SK-N-SH (cell line): ENCODE measurements around the gene PCGF3.

Experiments
- EP300 ChIP-seq, 2 experiments: IDR thresholded peaks; 2 replicates each; pipeline versions ENCODE4 v1.4.0 to v1.6.1; 2012; ENCODE audit warnings: borderline replicate concordance in 1 of 2, low read depth in 1 of 2, low read length in 1 of 2
- EZH2phosphoT487 ChIP-seq: fragments of 200-600 bp; sonication (generic); IDR thresholded peaks from 2 replicates; pipeline ENCODE4 v1.6.1; 2017; ENCODE audit warnings: low read depth, mixed run types, mild to moderate bottlenecking, antibody characterized with exemption, moderate library complexity, borderline replicate concordance
- FOXM1 ChIP-seq: IDR thresholded peaks from 2 replicates; pipeline ENCODE4 v1.4.0; 2012; ENCODE audit warnings: low read depth, mild to moderate bottlenecking
- GATA2 ChIP-seq: sonication (generic); formaldehyde crosslinking; IDR thresholded peaks from 2 replicates; pipeline ENCODE4 v1.5.0; 2020; ENCODE audit warnings: mild to moderate bottlenecking, missing genetic modification reagents
- NFIC ChIP-seq: IDR thresholded peaks from 2 replicates; pipeline ENCODE4 v1.4.0; 2012; ENCODE audit warnings: borderline replicate concordance
- POLR2AphosphoS5 ChIP-seq: IDR thresholded peaks from 2 replicates; pipeline ENCODE4 v1.6.1; 2012; ENCODE audit warnings: low read depth, low read length
- RAD21 ChIP-seq: IDR thresholded peaks from 2 replicates; pipeline ENCODE4 v1.6.1; 2012; ENCODE audit warnings: mild to moderate bottlenecking, low read length
- RFX5 ChIP-seq: IDR thresholded peaks from 2 replicates; pipeline ENCODE4 v1.6.1; 2012; ENCODE audit warnings: mild to moderate bottlenecking, improper control_type of control experiment, low read length
- SIN3A ChIP-seq: IDR thresholded peaks from 2 replicates; pipeline ENCODE4 v1.6.1; 2012; ENCODE audit warnings: low read depth, mild to moderate bottlenecking, low read length, moderate library complexity, borderline replicate concordance
- TAF1 ChIP-seq: IDR thresholded peaks from 2 replicates; pipeline ENCODE4 v1.6.1; 2012; ENCODE audit warnings: low read depth, mild to moderate bottlenecking, low read length, moderate library complexity, borderline replicate concordance
- TF ChIP-seq, protein P1 (sequence below): fragments of 200-600 bp; sonication (generic); IDR thresholded peaks from 2 replicates; pipeline ENCODE4 v1.6.1; 2017; ENCODE audit warnings: antibody characterized with exemption, mild to moderate bottlenecking, moderate library complexity
- TF ChIP-seq, protein P2 (sequence below): IDR thresholded peaks from 2 replicates; pipeline ENCODE4 v1.4.0; 2012; ENCODE audit warnings: low read depth, borderline replicate concordance

DNA sequence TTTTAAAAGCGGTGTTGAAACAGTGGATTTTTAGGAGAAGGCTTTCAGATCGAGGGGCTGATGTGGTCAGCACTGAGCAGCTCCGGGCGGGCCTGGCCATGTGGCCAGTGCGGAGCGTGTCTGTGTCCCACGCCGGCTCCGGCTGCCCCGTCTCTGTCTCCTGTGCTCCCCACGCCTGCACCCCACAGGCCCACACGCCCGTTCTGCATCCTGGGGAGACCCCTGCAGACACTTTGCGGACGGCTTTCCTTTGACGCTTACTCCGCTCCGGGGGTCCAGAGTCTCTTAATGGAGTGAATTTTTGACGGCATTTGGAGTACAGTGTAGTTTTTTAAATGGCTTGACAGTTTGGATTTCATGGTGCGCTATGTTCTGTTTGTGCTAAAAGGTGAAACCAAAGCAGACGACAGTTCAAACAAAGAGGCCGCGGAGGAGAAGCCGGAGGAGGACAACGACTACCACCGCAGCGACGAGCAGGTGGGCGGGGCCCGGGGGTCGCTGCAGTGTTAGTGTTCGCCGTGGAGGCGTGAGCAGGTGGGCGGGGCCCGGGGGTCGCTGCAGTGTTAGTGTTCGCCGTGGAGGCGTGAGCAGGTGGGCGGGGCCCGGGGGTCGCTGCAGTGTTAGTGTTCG is 38.7 kb downstream of the PCGF3 start:
- no peak for TF ChIP-seq GATA2 (CRISPR knock-in tag)
- TF ChIP-seq, protein P1, sequence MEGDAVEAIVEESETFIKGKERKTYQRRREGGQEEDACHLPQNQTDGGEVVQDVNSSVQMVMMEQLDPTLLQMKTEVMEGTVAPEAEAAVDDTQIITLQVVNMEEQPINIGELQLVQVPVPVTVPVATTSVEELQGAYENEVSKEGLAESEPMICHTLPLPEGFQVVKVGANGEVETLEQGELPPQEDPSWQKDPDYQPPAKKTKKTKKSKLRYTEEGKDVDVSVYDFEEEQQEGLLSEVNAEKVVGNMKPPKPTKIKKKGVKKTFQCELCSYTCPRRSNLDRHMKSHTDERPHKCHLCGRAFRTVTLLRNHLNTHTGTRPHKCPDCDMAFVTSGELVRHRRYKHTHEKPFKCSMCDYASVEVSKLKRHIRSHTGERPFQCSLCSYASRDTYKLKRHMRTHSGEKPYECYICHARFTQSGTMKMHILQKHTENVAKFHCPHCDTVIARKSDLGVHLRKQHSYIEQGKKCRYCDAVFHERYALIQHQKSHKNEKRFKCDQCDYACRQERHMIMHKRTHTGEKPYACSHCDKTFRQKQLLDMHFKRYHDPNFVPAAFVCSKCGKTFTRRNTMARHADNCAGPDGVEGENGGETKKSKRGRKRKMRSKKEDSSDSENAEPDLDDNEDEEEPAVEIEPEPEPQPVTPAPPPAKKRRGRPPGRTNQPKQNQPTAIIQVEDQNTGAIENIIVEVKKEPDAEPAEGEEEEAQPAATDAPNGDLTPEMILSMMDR: no peak
- TF ChIP-seq EP300 (IDR thresholded peaks at IDR 0.05; ENCODE audit: borderline replicate concordance in 1 of 2, low read depth in 1 of 2, low read length in 1 of 2): no peak
- TF ChIP-seq POLR2AphosphoS5: no peak
- TF ChIP-seq SIN3A: no peak
- TF ChIP-seq RFX5: no peak
- TF ChIP-seq EZH2phosphoT487: no peak
- no peak for TF ChIP-seq RAD21
- no peak for TF ChIP-seq NFIC
- TF ChIP-seq TAF1: no peak
- TF ChIP-seq, protein P2, sequence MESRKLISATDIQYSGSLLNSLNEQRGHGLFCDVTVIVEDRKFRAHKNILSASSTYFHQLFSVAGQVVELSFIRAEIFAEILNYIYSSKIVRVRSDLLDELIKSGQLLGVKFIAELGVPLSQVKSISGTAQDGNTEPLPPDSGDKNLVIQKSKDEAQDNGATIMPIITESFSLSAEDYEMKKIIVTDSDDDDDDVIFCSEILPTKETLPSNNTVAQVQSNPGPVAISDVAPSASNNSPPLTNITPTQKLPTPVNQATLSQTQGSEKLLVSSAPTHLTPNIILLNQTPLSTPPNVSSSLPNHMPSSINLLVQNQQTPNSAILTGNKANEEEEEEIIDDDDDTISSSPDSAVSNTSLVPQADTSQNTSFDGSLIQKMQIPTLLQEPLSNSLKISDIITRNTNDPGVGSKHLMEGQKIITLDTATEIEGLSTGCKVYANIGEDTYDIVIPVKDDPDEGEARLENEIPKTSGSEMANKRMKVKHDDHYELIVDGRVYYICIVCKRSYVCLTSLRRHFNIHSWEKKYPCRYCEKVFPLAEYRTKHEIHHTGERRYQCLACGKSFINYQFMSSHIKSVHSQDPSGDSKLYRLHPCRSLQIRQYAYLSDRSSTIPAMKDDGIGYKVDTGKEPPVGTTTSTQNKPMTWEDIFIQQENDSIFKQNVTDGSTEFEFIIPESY: no peak
- no peak for TF ChIP-seq FOXM1
